ENCODE results near the gene TMEM215. TPM values are rescaled to one million over a fixed set of nuclear protein-coding genes. Genes with fewer than 3 reads are reported as not detected.
"Not testable (repeated sequence)": the region's sequence is repeated elsewhere in the genome, so short reads cannot be mapped to it uniquely, and the experiment has no call there.

Gene TMEM215
- total RNA-seq, 4 donors from 2014 or later = not detected

DNA sequence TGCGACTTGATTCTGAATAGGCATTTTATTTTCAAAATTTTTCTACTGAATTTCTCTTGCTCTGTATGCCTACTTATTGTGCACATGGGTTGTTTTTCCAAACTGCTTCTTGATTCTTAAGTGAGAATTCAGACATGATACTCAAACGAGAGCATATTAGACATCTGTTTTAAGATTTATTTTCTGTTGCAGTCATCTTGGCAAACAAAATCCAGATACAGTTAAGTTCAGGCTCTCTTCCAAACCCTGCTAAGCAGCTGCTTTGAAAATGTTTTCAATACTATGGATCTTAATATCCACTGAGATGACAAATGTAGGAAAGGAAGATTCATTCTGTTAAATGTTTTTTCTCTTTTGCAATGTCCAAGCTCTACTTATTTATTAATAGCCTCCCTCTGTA is 4.5 kb downstream of the TMEM215 start:
- Histone ChIP-seq H3K27me3 (peaks cover 27% of the 10 kb centered on the region), H3K27ac (no peak overlapping the region), H3K36me3 (no peaks in the 10 kb centered on the region), H3K4me3 (no peak overlapping the region), H3K9me3 (no peaks in the 10 kb centered on the region), H3K4me1 (no peaks in the 10 kb centered on the region)
- intact Hi-C loops (cut with DNase I; ENCODE audit: low total_unique reads) (no loop called here), in situ Hi-C loops (cut with MboI; ENCODE audit: low pct_ligation_motif_present in 1 of 4, low pct_unique_long_range_greater_than_20kb in 1 of 4, low sequenced_read_pairs in 3 of 4) (loop anchor here in 1 of 4 donors (10.0 kb wide), 1 partner anchor 63 kb away; no protein-coding TSS in a partner anchor)
- TF ChIP-seq POLR2A (IDR thresholded peaks at IDR 0.05) = no peak
- no peak for TF ChIP-seq POLR2AphosphoS5 (IDR thresholded peaks at IDR 0.05)
- no peak for TF ChIP-seq EP300 (IDR thresholded peaks at IDR 0.05; ENCODE audit: low read depth)
- TF ChIP-seq, protein P1, sequence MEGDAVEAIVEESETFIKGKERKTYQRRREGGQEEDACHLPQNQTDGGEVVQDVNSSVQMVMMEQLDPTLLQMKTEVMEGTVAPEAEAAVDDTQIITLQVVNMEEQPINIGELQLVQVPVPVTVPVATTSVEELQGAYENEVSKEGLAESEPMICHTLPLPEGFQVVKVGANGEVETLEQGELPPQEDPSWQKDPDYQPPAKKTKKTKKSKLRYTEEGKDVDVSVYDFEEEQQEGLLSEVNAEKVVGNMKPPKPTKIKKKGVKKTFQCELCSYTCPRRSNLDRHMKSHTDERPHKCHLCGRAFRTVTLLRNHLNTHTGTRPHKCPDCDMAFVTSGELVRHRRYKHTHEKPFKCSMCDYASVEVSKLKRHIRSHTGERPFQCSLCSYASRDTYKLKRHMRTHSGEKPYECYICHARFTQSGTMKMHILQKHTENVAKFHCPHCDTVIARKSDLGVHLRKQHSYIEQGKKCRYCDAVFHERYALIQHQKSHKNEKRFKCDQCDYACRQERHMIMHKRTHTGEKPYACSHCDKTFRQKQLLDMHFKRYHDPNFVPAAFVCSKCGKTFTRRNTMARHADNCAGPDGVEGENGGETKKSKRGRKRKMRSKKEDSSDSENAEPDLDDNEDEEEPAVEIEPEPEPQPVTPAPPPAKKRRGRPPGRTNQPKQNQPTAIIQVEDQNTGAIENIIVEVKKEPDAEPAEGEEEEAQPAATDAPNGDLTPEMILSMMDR (IDR thresholded peaks at IDR 0.05) = no peak
- 34 to 55% methylated on average over 2 of the region's 2 CpGs for WGBS, 2 donors (ENCODE audit: low coverage in 1 of 2)
- DNase-seq = no peak

DNA sequence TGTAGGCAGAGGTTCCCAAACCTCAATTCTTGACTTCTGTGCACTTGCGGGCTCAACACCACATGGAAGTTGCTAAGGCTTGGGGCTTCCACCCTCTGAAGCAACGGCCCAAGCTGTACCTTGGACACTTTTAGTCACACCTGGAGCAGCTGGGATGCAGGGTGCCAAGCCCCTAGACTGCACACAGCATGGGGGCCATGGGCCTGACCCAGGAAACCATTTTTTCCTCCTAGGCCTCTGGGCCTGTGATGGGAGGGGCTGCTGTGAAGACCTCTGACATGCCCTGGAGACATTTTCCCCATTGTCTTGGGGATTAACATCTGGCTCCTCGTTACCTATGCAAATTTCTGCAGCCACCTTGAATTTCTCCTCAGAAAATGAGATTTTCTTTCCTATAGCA is 12.7 kb downstream of the TMEM215 start:
- H3K27ac ChIP-seq; H3K9me3 ChIP-seq; in situ Hi-C loops (cut with MboI; ENCODE audit: low pct_ligation_motif_present in 1 of 4, low pct_unique_long_range_greater_than_20kb in 1 of 4, low sequenced_read_pairs in 3 of 4); DNase-seq; H3K36me3 ChIP-seq; intact Hi-C loops (cut with DNase I; ENCODE audit: low total_unique reads); H3K4me3 ChIP-seq; H3K27me3 ChIP-seq; H3K4me1 ChIP-seq: not testable (repeated sequence)
- WGBS, 2 donors (ENCODE audit: low coverage in 1 of 2) = 0 to 46% methylated on average over 1 to 3 of the region's 3 CpGs

DNA sequence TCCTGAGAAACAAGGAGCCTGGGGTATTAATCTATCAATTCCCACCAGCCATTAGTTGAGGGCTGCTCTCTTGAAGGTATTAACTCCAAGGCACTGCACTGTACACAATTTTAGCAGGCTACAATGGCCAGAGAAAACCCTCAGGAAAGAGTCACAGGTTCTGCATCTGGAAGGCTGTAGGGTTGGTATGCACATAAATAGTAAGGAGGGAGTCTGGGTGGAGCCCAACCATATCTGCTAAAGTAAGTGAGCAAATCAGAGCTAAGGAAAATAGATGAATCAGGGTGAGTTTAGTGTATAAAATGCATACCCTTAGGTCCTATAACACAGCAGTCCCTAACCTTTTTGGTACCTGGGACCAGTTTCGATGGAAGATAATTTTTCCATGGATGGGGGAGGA is 18.2 kb downstream of the TMEM215 start:
- no peak for DNase-seq
- Histone ChIP-seq H3K27me3 (no peaks in the 10 kb centered on the region), H3K27ac (no peak overlapping the region), H3K36me3 (no peaks in the 10 kb centered on the region), H3K9me3 (no peaks in the 10 kb centered on the region), H3K4me3 (no peak overlapping the region), H3K4me1 (no peaks in the 10 kb centered on the region)
- 81 to 86% methylated on average over 1 of the region's 1 CpG for WGBS, 2 donors (ENCODE audit: low coverage in 1 of 2)
- TF ChIP-seq, protein P1 (IDR thresholded peaks at IDR 0.05) = no peak
- TF ChIP-seq POLR2AphosphoS5 (IDR thresholded peaks at IDR 0.05) (no peak), POLR2A (IDR thresholded peaks at IDR 0.05) (no peak), EP300 (IDR thresholded peaks at IDR 0.05; ENCODE audit: low read depth) (no peak)
- intact Hi-C loops (cut with DNase I; ENCODE audit: low total_unique reads) (no loop called here), in situ Hi-C loops (cut with MboI; ENCODE audit: low pct_ligation_motif_present in 1 of 4, low pct_unique_long_range_greater_than_20kb in 1 of 4, low sequenced_read_pairs in 3 of 4) (no loop called here)

DNA sequence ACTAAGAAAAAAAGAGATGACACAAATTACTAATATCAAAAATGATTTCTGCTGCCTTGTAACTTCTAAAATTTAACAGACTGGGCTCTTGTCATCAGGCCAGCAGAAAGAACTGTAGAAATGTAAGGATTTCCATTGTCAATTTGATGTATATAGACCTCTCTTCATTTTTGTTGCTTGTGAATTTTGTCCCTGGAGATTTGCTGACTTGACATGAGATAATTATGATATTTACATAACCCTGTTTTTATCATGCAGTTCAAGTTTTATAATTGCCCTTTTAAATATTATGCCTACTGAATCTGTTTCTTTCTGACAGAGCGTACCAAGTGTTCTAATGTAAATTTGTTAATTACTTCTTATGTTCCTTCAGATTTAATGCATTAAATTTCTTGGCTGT is 23.9 kb downstream of the TMEM215 start:
- no peaks in the 10 kb centered on the region for H3K36me3 ChIP-seq
- H3K27me3 ChIP-seq = no peaks in the 10 kb centered on the region
- no peak overlapping the region for H3K27ac ChIP-seq
- H3K4me1 ChIP-seq = no peaks in the 10 kb centered on the region
- H3K4me3 ChIP-seq = no peak overlapping the region
- in situ Hi-C loops (cut with MboI; ENCODE audit: low pct_ligation_motif_present in 1 of 4, low pct_unique_long_range_greater_than_20kb in 1 of 4, low sequenced_read_pairs in 3 of 4) (no loop called here), intact Hi-C loops (cut with DNase I; ENCODE audit: low total_unique reads) (no loop called here)
- DNase-seq = no peak
- H3K9me3 ChIP-seq = no peaks in the 10 kb centered on the region
- WGBS, 2 donors (ENCODE audit: low coverage in 1 of 2) = 86 to 88% methylated on average over 1 of the region's 1 CpG
- no peak for TF ChIP-seq EP300 (IDR thresholded peaks at IDR 0.05; ENCODE audit: low read depth)
- no peak for TF ChIP-seq POLR2A (IDR thresholded peaks at IDR 0.05)
- TF ChIP-seq, protein P1 (IDR thresholded peaks at IDR 0.05) = no peak
- no peak for TF ChIP-seq POLR2AphosphoS5 (IDR thresholded peaks at IDR 0.05)

DNA sequence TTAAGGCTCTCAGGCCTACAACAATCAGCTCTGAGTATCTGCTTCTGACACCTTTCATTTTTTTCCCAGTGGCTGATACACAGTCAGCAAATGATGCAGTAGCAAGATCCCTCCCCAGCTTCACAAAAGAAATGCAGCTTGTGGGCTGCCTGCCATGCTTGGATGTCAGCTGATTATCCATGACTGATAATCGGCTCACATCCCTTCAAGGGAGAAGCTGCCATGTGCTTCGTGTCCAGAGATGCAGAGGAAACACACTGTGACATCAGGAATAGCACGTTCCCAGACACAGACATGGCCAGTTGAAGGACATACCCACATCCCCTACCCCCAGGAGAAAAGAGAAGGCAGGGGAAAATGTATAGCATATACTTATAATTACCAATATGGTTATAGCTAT is 27.9 kb downstream of the TMEM215 start:
- WGBS, 2 donors (ENCODE audit: low coverage in 1 of 2) = 62 to 92% methylated on average over 2 to 3 of the region's 3 CpGs
- no peak for DNase-seq
- Histone ChIP-seq H3K27me3 (no peaks in the 10 kb centered on the region), H3K9me3 (no peaks in the 10 kb centered on the region), H3K4me3 (no peak overlapping the region), H3K36me3 (no peaks in the 10 kb centered on the region), H3K4me1 (no peaks in the 10 kb centered on the region), H3K27ac (no peak overlapping the region)
- no peak for TF ChIP-seq POLR2A (IDR thresholded peaks at IDR 0.05)
- TF ChIP-seq EP300 (IDR thresholded peaks at IDR 0.05; ENCODE audit: low read depth) = no peak
- TF ChIP-seq, protein P1 (IDR thresholded peaks at IDR 0.05) = no peak
- no peak for TF ChIP-seq POLR2AphosphoS5 (IDR thresholded peaks at IDR 0.05)
- intact Hi-C loops (cut with DNase I; ENCODE audit: low total_unique reads) (no loop called here), in situ Hi-C loops (cut with MboI; ENCODE audit: low pct_ligation_motif_present in 1 of 4, low pct_unique_long_range_greater_than_20kb in 1 of 4, low sequenced_read_pairs in 3 of 4) (no loop called here)
